Neural progenitor cell (in vitro differentiated cells): ENCODE data around the gene NANOG. TPM values are rescaled to one million over a fixed set of nuclear protein-coding genes. Genes with fewer than 3 reads are reported as not detected.
"Not testable (repeated sequence)": the region's sequence is repeated elsewhere in the genome, so short reads cannot be mapped to it uniquely, and the experiment has no call there.

Source experiments
- DNase-seq: peaks from one replicate; pipeline ENCODE4 v3.0.0-alpha.2; 2016; ENCODE audit warnings: low spot score
- H2AFZ ChIP-seq: fragments of 200-600 bp; sonication (generic); replicated peaks from 2 replicates; pipeline ENCODE4 v1.6.1; 2016; ENCODE audit warnings: antibody characterized with exemption
- H3F3A ChIP-seq: fragments of 200-600 bp; sonication (generic); 2 replicates; pipeline ENCODE4 v1.6.1; 2016; ENCODE audit warnings: antibody characterized with exemption, low read depth
- H3K27ac ChIP-seq: fragments of 200-600 bp; sonication (generic); 2 replicates; pipeline ENCODE4 v1.5.1; 2016; ENCODE audit warnings: mild to moderate bottlenecking
- H3K27me3 ChIP-seq: fragments of 200-600 bp; sonication (generic); 2 replicates; pipeline ENCODE4 v1.6.1; 2016; ENCODE audit warnings: mild to moderate bottlenecking, moderate library complexity
- H3K36me3 ChIP-seq: fragments of 200-600 bp; sonication (generic); 2 replicates; pipeline ENCODE4 v1.5.1; 2016
- H3K4me1 ChIP-seq: fragments of 200-600 bp; sonication (generic); 2 replicates; pipeline ENCODE4 v1.6.1; 2016; ENCODE audit warnings: mixed run types
- H3K4me2 ChIP-seq: fragments of 200-600 bp; sonication (generic); 2 replicates; pipeline ENCODE4 v1.6.1; 2016
- H3K4me3 ChIP-seq: fragments of 200-600 bp; sonication (generic); 2 replicates; pipeline ENCODE4 v1.5.1; 2016
- H3K79me2 ChIP-seq: fragments of 200-600 bp; sonication (generic); 2 replicates; pipeline ENCODE4 v1.6.1; 2016; ENCODE audit warnings: low read depth
- H3K9ac ChIP-seq: fragments of 200-600 bp; sonication (generic); 2 replicates; pipeline ENCODE4 v1.6.1; 2016
- H3K9me3 ChIP-seq: fragments of 200-600 bp; sonication (generic); 2 replicates; pipeline ENCODE4 v1.5.1; 2016; ENCODE audit warnings: low read depth
- H4K20me1 ChIP-seq: fragments of 200-600 bp; sonication (generic); 2 replicates; pipeline ENCODE4 v1.6.1; 2016; ENCODE audit warnings: low read depth
- H3K27ac Mint-ChIP-seq: 3 replicates; pipeline ENCODE4 v1.8.0; 2021; ENCODE audit warnings: mixed read lengths
- H3K27me3 Mint-ChIP-seq: 2 replicates; pipeline ENCODE4 v1.8.0; 2022; ENCODE audit warnings: low read depth, mild to moderate bottlenecking, inconsistent platforms, moderate library complexity, mixed read lengths; ENCODE audit not compliant: insufficient read depth
- H3K36me3 Mint-ChIP-seq: 3 replicates; pipeline ENCODE4 v1.8.0; 2021; ENCODE audit warnings: mixed read lengths
- H3K4me1 Mint-ChIP-seq: 3 replicates; pipeline ENCODE4 v1.8.0; 2021; ENCODE audit warnings: mixed read lengths
- H3K4me3 Mint-ChIP-seq: 3 replicates; pipeline ENCODE4 v1.8.0; 2021; ENCODE audit warnings: mild to moderate bottlenecking, moderate library complexity, mixed read lengths
- H3K9me3 Mint-ChIP-seq: 3 replicates; pipeline ENCODE4 v1.8.0; 2020; ENCODE audit warnings: mixed read lengths
- EZH2 ChIP-seq: fragments of 200-600 bp; sonication (generic); IDR thresholded peaks from 2 replicates; pipeline ENCODE4 v1.6.1; 2017; ENCODE audit warnings: antibody characterized with exemption, mild to moderate bottlenecking, moderate library complexity
- EZH2phosphoT487 ChIP-seq: fragments of 200-600 bp; sonication (generic); IDR thresholded peaks from 2 replicates; pipeline ENCODE4 v1.6.1; 2017; ENCODE audit warnings: antibody characterized with exemption
- total RNA-seq: library from RNA; depleted of rRNA; stranded (reverse); fragments of >200 nt; gene quantifications from 2 replicates; pipeline ENCODE4 v1.2.3, GENCODE V29; 2015; ENCODE audit warnings: low replicate concordance
- TF ChIP-seq, protein P1 (sequence below): fragments of 200-600 bp; sonication (generic); IDR thresholded peaks from 2 replicates; pipeline ENCODE4 v1.5.1; 2017; ENCODE audit warnings: antibody characterized with exemption, mild to moderate bottlenecking

Gene NANOG
- total RNA-seq, 1 donor from 2014 or later = not detected

DNA sequence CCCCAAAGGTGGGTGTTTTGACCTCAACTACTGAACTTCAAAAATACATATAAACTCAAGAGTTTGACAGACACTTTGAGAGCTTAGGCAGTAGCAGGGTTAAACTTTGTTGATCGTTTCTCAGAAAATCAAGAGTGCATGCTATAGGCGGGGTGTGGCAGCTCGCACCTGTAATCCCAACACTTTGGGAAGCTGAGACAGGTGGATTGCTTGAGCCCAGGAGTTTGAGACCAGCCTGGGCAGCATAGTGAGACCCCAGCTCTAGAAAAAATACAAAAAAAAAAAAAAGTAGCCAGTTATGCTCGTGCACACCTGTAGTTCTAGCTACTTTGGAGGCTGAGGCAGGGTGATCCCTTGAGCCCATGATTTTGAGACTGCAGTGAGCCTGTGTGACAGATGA is 12.3 kb downstream of the NANOG start:
- no peaks in the 10 kb centered on the region for H3K36me3 Mint-ChIP-seq
- no peaks in the 10 kb centered on the region for H3K79me2 ChIP-seq
- H3K36me3 ChIP-seq = no peaks in the 10 kb centered on the region
- no peaks in the 10 kb centered on the region for H3K27me3 Mint-ChIP-seq
- no peaks in the 10 kb centered on the region for H4K20me1 ChIP-seq
- H3F3A ChIP-seq = peaks cover 8% of the 10 kb centered on the region
- H3K9me3 ChIP-seq = no peaks in the 10 kb centered on the region
- no peak overlapping the region for H3K27ac ChIP-seq
- H3K4me3 ChIP-seq = no peak overlapping the region
- no peak for TF ChIP-seq EZH2
- TF ChIP-seq, protein P1, sequence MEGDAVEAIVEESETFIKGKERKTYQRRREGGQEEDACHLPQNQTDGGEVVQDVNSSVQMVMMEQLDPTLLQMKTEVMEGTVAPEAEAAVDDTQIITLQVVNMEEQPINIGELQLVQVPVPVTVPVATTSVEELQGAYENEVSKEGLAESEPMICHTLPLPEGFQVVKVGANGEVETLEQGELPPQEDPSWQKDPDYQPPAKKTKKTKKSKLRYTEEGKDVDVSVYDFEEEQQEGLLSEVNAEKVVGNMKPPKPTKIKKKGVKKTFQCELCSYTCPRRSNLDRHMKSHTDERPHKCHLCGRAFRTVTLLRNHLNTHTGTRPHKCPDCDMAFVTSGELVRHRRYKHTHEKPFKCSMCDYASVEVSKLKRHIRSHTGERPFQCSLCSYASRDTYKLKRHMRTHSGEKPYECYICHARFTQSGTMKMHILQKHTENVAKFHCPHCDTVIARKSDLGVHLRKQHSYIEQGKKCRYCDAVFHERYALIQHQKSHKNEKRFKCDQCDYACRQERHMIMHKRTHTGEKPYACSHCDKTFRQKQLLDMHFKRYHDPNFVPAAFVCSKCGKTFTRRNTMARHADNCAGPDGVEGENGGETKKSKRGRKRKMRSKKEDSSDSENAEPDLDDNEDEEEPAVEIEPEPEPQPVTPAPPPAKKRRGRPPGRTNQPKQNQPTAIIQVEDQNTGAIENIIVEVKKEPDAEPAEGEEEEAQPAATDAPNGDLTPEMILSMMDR = no peak
- TF ChIP-seq EZH2phosphoT487 = no peak
- H3K4me1 ChIP-seq = peaks cover 3% of the 10 kb centered on the region
- DNase-seq = no peak
- no peak overlapping the region for H3K4me2 ChIP-seq
- no peak overlapping the region for H2AFZ ChIP-seq
- H3K27me3 ChIP-seq = no peaks in the 10 kb centered on the region
- H3K9me3 Mint-ChIP-seq = no peaks in the 10 kb centered on the region
- H3K4me1 Mint-ChIP-seq = peaks cover 13% of the 10 kb centered on the region
- H3K27ac Mint-ChIP-seq = no peak overlapping the region
- H3K9ac ChIP-seq = no peak overlapping the region
- no peak overlapping the region for H3K4me3 Mint-ChIP-seq

GRCh38 chr12:7806319-7806718 is 17.1 kb downstream of the NANOG start:
- H3K27ac ChIP-seq, H2AFZ ChIP-seq, H3K4me1 Mint-ChIP-seq, H3K27me3 ChIP-seq, H3K36me3 ChIP-seq, H3K27ac Mint-ChIP-seq, H3K4me2 ChIP-seq, H4K20me1 ChIP-seq, H3K36me3 Mint-ChIP-seq, DNase-seq, H3K9ac ChIP-seq, H3K79me2 ChIP-seq, H3K4me3 ChIP-seq, H3K27me3 Mint-ChIP-seq, H3K9me3 Mint-ChIP-seq, H3F3A ChIP-seq, H3K4me1 ChIP-seq, H3K4me3 Mint-ChIP-seq, H3K9me3 ChIP-seq: not testable (repeated sequence)

GRCh38 chr12:7806863-7807487 is 17.8 kb downstream of the NANOG start:
- Mint-ChIP-seq H3K27ac (no peak overlapping the region), H3K36me3 (no peaks in the 10 kb centered on the region), H3K4me3 (no peak overlapping the region), H3K9me3 (no peaks in the 10 kb centered on the region), H3K27me3 (no peaks in the 10 kb centered on the region), H3K4me1 (no peaks in the 10 kb centered on the region)
- Histone ChIP-seq H3K27ac (no peak overlapping the region), H3K4me2 (no peak overlapping the region), H3K9ac (no peak overlapping the region), H3K36me3 (no peaks in the 10 kb centered on the region), H3F3A (no peaks in the 10 kb centered on the region), H3K4me1 (no peaks in the 10 kb centered on the region), H4K20me1 (no peaks in the 10 kb centered on the region), H3K9me3 (no peaks in the 10 kb centered on the region), H3K4me3 (no peak overlapping the region), H2AFZ (no peak overlapping the region), H3K79me2 (no peaks in the 10 kb centered on the region), H3K27me3 (no peaks in the 10 kb centered on the region)
- TF ChIP-seq, protein P1 = peak; percentile 98
- TF ChIP-seq EZH2phosphoT487 = no peak
- DNase-seq = peak; percentile 79

- H3K4me2 ChIP-seq, H3K4me3 Mint-ChIP-seq, H3K4me1 Mint-ChIP-seq, H3K36me3 Mint-ChIP-seq, H3K27ac Mint-ChIP-seq, H2AFZ ChIP-seq, H3K9me3 Mint-ChIP-seq, H3K27me3 ChIP-seq, H3K79me2 ChIP-seq, H3F3A ChIP-seq, H3K9ac ChIP-seq, H3K36me3 ChIP-seq, H3K27ac ChIP-seq, H3K4me3 ChIP-seq, DNase-seq, H4K20me1 ChIP-seq, H3K4me1 ChIP-seq, H3K27me3 Mint-ChIP-seq, H3K9me3 ChIP-seq: not testable (repeated sequence)
Observed at GRCh38 chr12:7825754-7826153, 36.6 kb downstream of the NANOG start.

DNA sequence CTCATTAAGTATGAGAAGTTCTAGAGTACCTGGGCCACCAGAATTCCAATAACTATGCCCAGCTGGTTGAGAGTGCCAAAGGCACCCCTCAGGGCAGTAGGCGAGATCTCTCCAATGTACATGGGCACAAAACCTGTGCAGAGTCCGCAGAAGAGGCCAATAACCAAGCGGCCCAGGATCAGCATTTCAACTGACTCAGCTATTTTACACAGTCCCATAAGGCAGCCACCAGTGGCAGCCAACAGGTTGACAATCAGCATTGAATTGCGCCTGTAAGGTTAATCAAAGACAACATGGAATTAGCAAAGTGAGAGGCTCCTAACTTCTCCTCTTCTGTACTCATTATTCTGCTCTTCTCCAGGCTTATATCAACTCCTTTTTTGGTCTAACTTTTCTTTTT is 40.5 kb downstream of the NANOG start:
- H3K4me3 Mint-ChIP-seq, H3K4me1 ChIP-seq, H3K36me3 ChIP-seq, H3K27me3 Mint-ChIP-seq, H3K9me3 Mint-ChIP-seq, H3K27ac Mint-ChIP-seq, H3K9me3 ChIP-seq, H3K9ac ChIP-seq, DNase-seq, H2AFZ ChIP-seq, H3K4me2 ChIP-seq, H4K20me1 ChIP-seq, H3K36me3 Mint-ChIP-seq, H3K27ac ChIP-seq, H3F3A ChIP-seq, H3K79me2 ChIP-seq, H3K4me1 Mint-ChIP-seq, H3K27me3 ChIP-seq, H3K4me3 ChIP-seq: not testable (repeated sequence)
